ENCODE results near the gene DOCK8. TPM values are rescaled to one million over a fixed set of nuclear protein-coding genes. Genes with fewer than 3 reads are reported as not detected.

The DOCK8 gene
- total and polyA plus RNA-seq, 2 experiments from 2014 or later: 0.94 to 1.2 TPM

DNA sequence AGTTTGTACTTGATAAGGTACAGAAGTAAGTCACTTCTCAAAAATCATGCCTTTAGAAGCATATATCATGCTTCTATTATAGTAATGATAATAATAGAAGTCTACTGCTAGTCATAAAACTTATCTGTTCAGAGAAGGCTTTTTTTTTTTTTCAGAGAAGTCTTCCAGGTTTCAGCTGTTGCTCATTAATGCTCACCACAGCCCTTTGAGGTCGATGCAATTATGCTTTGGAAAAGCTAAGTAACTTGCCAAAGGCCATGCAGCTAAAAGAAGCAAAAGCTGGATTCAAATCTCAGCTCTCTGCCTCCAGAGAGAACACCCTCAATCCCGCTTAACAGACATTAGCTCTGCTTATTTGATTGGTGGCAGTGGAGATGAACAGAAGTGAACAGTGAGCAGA, 150.8 kb downstream of the DOCK8 start:
- Histone ChIP-seq H3K36me3 (ENCODE audit: insufficient read depth) (no peaks in the 10 kb centered on the region), H3K27me3 (ENCODE audit: insufficient read depth) (no peaks in the 10 kb centered on the region), H3K4me3 (no peak overlapping the region), H3F3A (replicated peaks; ENCODE audit: low read depth) (no peaks in the 10 kb centered on the region), H4K20me1 (replicated peaks; ENCODE audit: insufficient read depth) (no peaks in the 10 kb centered on the region), H3K79me2 (replicated peaks; ENCODE audit: insufficient read depth) (no peaks in the 10 kb centered on the region), H3K4me1 (ENCODE audit: insufficient read depth) (no peaks in the 10 kb centered on the region), H3K27ac (ENCODE audit: low read depth) (no peak overlapping the region), H3K9me2 (ENCODE audit: insufficient read depth) (no peaks in the 10 kb centered on the region), H2AFZ (no peak overlapping the region), H3K4me2 (no peak overlapping the region)
- Mint-ChIP-seq H3K4me1 (peaks cover 3% of the 10 kb centered on the region; the same call in 1 of the 3 replicates), H3K27ac (no peak overlapping the region), H3K27me3 (ENCODE audit: insufficient read depth, low read depth, poor library complexity) (no peaks in the 10 kb centered on the region), H3K36me3 (ENCODE audit: low read depth) (no peaks in the 10 kb centered on the region), H3K9me3 (no peaks in the 10 kb centered on the region), H3K4me3 (no peak overlapping the region)
- no peak for TF ChIP-seq EZH2 (IDR thresholded peaks at IDR 0.05; ENCODE audit: low read depth, unreplicated experiment)
- TF ChIP-seq NANOG (IDR thresholded peaks at IDR 0.05; ENCODE audit: borderline replicate concordance): no peak
- no peak for TF ChIP-seq STAT1 (IDR thresholded peaks at IDR 0.05; ENCODE audit: unreplicated experiment)
- TF ChIP-seq ZNF114 (CRISPR knock-in tag; IDR thresholded peaks at IDR 0.05): no peak
- TF ChIP-seq, protein P1, sequence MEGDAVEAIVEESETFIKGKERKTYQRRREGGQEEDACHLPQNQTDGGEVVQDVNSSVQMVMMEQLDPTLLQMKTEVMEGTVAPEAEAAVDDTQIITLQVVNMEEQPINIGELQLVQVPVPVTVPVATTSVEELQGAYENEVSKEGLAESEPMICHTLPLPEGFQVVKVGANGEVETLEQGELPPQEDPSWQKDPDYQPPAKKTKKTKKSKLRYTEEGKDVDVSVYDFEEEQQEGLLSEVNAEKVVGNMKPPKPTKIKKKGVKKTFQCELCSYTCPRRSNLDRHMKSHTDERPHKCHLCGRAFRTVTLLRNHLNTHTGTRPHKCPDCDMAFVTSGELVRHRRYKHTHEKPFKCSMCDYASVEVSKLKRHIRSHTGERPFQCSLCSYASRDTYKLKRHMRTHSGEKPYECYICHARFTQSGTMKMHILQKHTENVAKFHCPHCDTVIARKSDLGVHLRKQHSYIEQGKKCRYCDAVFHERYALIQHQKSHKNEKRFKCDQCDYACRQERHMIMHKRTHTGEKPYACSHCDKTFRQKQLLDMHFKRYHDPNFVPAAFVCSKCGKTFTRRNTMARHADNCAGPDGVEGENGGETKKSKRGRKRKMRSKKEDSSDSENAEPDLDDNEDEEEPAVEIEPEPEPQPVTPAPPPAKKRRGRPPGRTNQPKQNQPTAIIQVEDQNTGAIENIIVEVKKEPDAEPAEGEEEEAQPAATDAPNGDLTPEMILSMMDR (conservative IDR thresholded peaks at IDR 0.05; ENCODE audit: low read depth in 2 of 2): no peak
- TF ChIP-seq JUNB (IDR thresholded peaks at IDR 0.05; ENCODE audit: unreplicated experiment): no peak
- TF ChIP-seq POLR2AphosphoS5 (IDR thresholded peaks at IDR 0.05; ENCODE audit: low read depth): no peak
- TF ChIP-seq EZH2phosphoT487 (IDR thresholded peaks at IDR 0.05; ENCODE audit: unreplicated experiment): no peak
- TF ChIP-seq, protein P2, sequence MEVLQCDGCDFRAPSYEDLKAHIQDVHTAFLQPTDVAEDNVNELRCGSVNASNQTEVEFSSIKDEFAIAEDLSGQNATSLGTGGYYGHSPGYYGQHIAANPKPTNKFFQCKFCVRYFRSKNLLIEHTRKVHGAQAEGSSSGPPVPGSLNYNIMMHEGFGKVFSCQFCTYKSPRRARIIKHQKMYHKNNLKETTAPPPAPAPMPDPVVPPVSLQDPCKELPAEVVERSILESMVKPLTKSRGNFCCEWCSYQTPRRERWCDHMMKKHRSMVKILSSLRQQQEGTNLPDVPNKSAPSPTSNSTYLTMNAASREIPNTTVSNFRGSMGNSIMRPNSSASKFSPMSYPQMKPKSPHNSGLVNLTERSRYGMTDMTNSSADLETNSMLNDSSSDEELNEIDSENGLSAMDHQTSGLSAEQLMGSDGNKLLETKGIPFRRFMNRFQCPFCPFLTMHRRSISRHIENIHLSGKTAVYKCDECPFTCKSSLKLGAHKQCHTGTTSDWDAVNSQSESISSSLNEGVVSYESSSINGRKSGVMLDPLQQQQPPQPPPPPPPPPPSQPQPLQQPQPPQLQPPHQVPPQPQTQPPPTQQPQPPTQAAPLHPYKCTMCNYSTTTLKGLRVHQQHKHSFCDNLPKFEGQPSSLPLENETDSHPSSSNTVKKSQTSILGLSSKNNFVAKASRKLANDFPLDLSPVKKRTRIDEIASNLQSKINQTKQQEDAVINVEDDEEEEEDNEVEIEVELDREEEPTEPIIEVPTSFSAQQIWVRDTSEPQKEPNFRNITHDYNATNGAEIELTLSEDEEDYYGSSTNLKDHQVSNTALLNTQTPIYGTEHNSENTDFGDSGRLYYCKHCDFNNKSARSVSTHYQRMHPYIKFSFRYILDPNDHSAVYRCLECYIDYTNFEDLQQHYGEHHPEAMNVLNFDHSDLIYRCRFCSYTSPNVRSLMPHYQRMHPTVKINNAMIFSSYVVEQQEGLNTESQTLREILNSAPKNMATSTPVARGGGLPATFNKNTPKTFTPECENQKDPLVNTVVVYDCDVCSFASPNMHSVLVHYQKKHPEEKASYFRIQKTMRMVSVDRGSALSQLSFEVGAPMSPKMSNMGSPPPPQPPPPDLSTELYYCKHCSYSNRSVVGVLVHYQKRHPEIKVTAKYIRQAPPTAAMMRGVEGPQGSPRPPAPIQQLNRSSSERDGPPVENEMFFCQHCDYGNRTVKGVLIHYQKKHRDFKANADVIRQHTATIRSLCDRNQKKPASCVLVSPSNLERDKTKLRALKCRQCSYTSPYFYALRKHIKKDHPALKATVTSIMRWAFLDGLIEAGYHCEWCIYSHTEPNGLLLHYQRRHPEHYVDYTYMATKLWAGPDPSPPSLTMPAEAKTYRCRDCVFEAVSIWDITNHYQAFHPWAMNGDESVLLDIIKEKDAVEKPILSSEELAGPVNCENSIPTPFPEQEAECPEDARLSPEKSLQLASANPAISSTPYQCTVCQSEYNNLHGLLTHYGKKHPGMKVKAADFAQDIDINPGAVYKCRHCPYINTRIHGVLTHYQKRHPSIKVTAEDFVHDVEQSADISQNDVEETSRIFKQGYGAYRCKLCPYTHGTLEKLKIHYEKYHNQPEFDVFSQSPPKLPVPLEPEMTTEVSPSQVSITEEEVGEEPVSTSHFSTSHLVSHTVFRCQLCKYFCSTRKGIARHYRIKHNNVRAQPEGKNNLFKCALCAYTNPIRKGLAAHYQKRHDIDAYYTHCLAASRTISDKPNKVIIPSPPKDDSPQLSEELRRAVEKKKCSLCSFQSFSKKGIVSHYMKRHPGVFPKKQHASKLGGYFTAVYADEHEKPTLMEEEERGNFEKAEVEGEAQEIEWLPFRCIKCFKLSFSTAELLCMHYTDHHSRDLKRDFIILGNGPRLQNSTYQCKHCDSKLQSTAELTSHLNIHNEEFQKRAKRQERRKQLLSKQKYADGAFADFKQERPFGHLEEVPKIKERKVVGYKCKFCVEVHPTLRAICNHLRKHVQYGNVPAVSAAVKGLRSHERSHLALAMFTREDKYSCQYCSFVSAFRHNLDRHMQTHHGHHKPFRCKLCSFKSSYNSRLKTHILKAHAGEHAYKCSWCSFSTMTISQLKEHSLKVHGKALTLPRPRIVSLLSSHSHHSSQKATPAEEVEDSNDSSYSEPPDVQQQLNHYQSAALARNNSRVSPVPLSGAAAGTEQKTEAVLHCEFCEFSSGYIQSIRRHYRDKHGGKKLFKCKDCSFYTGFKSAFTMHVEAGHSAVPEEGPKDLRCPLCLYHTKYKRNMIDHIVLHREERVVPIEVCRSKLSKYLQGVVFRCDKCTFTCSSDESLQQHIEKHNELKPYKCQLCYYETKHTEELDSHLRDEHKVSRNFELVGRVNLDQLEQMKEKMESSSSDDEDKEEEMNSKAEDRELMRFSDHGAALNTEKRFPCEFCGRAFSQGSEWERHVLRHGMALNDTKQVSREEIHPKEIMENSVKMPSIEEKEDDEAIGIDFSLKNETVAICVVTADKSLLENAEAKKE (CRISPR knock-in tag; IDR thresholded peaks at IDR 0.05): no peak
- TF ChIP-seq, protein P3, sequence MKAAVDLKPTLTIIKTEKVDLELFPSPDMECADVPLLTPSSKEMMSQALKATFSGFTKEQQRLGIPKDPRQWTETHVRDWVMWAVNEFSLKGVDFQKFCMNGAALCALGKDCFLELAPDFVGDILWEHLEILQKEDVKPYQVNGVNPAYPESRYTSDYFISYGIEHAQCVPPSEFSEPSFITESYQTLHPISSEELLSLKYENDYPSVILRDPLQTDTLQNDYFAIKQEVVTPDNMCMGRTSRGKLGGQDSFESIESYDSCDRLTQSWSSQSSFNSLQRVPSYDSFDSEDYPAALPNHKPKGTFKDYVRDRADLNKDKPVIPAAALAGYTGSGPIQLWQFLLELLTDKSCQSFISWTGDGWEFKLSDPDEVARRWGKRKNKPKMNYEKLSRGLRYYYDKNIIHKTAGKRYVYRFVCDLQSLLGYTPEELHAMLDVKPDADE (IDR thresholded peaks at IDR 0.05): no peak
- no peak for TF ChIP-seq ZNF331 (CRISPR knock-in tag; IDR thresholded peaks at IDR 0.05; ENCODE audit: low read depth)
- no peak for TF ChIP-seq CREB1 (CRISPR knock-in tag; IDR thresholded peaks at IDR 0.05; ENCODE audit: low read depth)
- TF ChIP-seq, protein P4, sequence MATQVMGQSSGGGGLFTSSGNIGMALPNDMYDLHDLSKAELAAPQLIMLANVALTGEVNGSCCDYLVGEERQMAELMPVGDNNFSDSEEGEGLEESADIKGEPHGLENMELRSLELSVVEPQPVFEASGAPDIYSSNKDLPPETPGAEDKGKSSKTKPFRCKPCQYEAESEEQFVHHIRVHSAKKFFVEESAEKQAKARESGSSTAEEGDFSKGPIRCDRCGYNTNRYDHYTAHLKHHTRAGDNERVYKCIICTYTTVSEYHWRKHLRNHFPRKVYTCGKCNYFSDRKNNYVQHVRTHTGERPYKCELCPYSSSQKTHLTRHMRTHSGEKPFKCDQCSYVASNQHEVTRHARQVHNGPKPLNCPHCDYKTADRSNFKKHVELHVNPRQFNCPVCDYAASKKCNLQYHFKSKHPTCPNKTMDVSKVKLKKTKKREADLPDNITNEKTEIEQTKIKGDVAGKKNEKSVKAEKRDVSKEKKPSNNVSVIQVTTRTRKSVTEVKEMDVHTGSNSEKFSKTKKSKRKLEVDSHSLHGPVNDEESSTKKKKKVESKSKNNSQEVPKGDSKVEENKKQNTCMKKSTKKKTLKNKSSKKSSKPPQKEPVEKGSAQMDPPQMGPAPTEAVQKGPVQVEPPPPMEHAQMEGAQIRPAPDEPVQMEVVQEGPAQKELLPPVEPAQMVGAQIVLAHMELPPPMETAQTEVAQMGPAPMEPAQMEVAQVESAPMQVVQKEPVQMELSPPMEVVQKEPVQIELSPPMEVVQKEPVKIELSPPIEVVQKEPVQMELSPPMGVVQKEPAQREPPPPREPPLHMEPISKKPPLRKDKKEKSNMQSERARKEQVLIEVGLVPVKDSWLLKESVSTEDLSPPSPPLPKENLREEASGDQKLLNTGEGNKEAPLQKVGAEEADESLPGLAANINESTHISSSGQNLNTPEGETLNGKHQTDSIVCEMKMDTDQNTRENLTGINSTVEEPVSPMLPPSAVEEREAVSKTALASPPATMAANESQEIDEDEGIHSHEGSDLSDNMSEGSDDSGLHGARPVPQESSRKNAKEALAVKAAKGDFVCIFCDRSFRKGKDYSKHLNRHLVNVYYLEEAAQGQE (IDR thresholded peaks at IDR 0.05; ENCODE audit: unreplicated experiment): no peak
- ATAC-seq: no peak
- no peak for DNase-seq (ENCODE audit: low spot score)

All from GM23338 (cell line).